IMR-90 (cell line): ENCODE results near the gene LAMTOR4.

ENCODE experiments used
- RAD21 ChIP-seq: IDR thresholded peaks from 2 replicates; pipeline ENCODE4 v1.6.1; 2012; ENCODE audit warnings: low read length, improper control_type of control experiment
- SMC3 ChIP-seq: fragments of 150-350 bp; IDR thresholded peaks from 2 replicates; pipeline ENCODE4 v1.6.1; 2016; ENCODE audit warnings: low read depth, mild to moderate bottlenecking, antibody characterized with exemption, low read length, moderate library complexity

DNA sequence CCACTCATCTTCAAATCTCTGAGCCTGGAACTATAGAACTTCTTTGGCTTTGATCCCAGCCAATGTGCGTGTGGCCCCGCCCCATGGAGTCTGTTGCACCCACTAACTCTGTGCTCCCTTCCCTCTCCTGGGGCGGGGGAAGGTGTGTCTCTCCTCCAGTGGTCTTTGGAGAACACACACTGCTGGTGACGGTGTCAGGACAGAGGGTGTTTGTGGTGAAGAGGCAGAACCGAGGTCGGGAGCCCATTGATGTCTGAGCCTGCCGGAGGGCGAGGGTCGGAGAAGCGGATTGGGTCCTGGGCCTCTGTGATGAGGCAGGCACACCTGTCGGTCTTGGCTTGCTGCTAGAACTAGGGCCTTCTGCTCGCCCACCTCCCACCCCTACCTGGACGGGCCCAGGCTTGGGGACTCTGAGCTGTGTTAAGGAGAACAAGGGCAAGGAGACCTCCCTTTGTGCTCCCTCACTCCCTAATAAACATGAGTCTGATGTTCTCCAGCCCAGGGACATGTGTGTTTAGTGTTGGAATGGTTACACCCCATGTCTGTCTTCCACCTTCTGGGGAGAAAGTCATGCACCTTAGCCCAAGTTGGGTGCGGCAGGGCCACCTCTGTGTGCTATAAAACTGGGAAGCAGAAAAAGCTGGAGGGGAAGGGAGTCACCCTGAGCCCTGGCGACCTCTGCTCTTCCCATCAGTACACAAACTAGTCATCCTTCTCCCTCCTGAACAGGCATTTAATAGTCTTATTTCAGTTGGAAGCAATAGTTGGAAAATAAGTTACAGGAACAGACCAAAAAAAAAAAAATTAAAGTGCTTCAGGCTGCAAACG lies 5.2 kb downstream of the LAMTOR4 start:
- TF ChIP-seq SMC3 = no peak
- no peak for TF ChIP-seq RAD21
